B cell (primary cell): ENCODE measurements around the gene MEF2B. TPM values are rescaled to one million over a fixed set of nuclear protein-coding genes. Genes with fewer than 3 reads are reported as not detected.
A peak's percentile ranks its signal among the peaks of the same experiment; 100 is the strongest.

ENCODE experiments used
- ATAC-seq: fragments of 200-7000 bp; cut with Tn5 transposase; one replicate; pipeline ENCODE4 v1.10.0; 2021; ENCODE audit warnings: low read depth, mild to moderate bottlenecking, moderate number of reproducible peaks, moderate library complexity
- CTCF ChIA-PET: fragments of 350-600 bp; sonication (Branson Sonifier 250); formaldehyde crosslinking; loops from one replicate; lab custom pipeline; 2021; ENCODE audit warnings: antibody characterized with exemption, inconsistent platforms; lab: Charles Lee
- POLR2A ChIA-PET: fragments of 350-600 bp; sonication (Branson Sonifier 250); formaldehyde crosslinking; loops from one replicate; lab custom pipeline; 2021; ENCODE audit warnings: antibody characterized with exemption; lab: Charles Lee
- DNase-seq: peaks from one replicate; pipeline ENCODE4 v3.0.0; 2013
- H2AFZ ChIP-seq: 2 replicates; pipeline ENCODE4 v1.6.1; 2012; ENCODE audit warnings: mild to moderate bottlenecking, low read depth, low read length; ENCODE audit not compliant: insufficient read depth, poor library complexity, severe bottlenecking
- H3K27ac ChIP-seq, 2 donors: 1 replicate in 1 of 2; 2 replicates in 1 of 2; pipeline ENCODE4 v1.5.1; 2012 to 2013; ENCODE audit warnings: low read length in 2 of 2, mild to moderate bottlenecking in 2 of 2, moderate library complexity in 1 of 2
- H3K27me3 ChIP-seq, 4 experiments: fragments of 200-600 bp in 1 of 4; sonication (generic) in 1 of 4; replicated peaks in 1 of 4; 1 replicate in 2 of 4; 2 replicates in 2 of 4; pipeline versions ENCODE4 v1.6.1 to v1.7.0; 2013 to 2016; ENCODE audit warnings: low read length in 3 of 4, mild to moderate bottlenecking in 2 of 4, mixed read lengths in 1 of 4, moderate library complexity in 1 of 4; ENCODE audit not compliant: insufficient read depth in 4 of 4, control insufficient read depth in 3 of 4; ENCODE audit errors: control extremely low read depth in 1 of 4
- H3K36me3 ChIP-seq, 2 experiments: replicated peaks in 1 of 2; 1 replicate in 1 of 2; 2 replicates in 1 of 2; pipeline versions ENCODE4 v1.6.1 to v1.7.1; 2013; ENCODE audit warnings: low read length in 1 of 2; ENCODE audit not compliant: insufficient read depth in 2 of 2, control insufficient read depth in 1 of 2; ENCODE audit errors: control extremely low read depth in 1 of 2, extremely low read depth in 1 of 2
- H3K4me1 ChIP-seq, 2 donors: fragments of 200-600 bp in 1 of 2; sonication (generic) in 1 of 2; 1 replicate in 1 of 2; 2 replicates in 1 of 2; pipeline versions ENCODE4 v1.5.1 to v1.6.1; 2013 to 2017; ENCODE audit warnings: low read length in 2 of 2; ENCODE audit not compliant: control insufficient read depth in 2 of 2, insufficient read depth in 2 of 2
- H3K4me2 ChIP-seq: replicated peaks from 2 replicates; pipeline ENCODE3; 2012; ENCODE audit warnings: mild to moderate bottlenecking, low read depth, low read length; ENCODE audit not compliant: poor library complexity, severe bottlenecking
- H3K4me3 ChIP-seq, 5 experiments: fragments of 200-600 bp in 1 of 5; sonication (generic) in 1 of 5; 1 replicate in 3 of 5; 2 replicates in 2 of 5; pipeline versions ENCODE4 v1.5.1 to v1.7.0; 2011 to 2016; ENCODE audit warnings: low read length in 4 of 5, mild to moderate bottlenecking in 4 of 5, low read depth in 2 of 5, control low read depth in 1 of 5, moderate library complexity in 1 of 5; ENCODE audit not compliant: insufficient read depth in 1 of 5; ENCODE audit errors: control extremely low read depth in 1 of 5, extremely low read depth in 1 of 5
- H3K79me2 ChIP-seq: fragments of 200-600 bp; sonication (generic); one replicate; pipeline ENCODE4 v1.6.0; 2016; ENCODE audit warnings: low read length; ENCODE audit not compliant: control insufficient read depth, insufficient read depth
- H3K9ac ChIP-seq: fragments of 200-600 bp; sonication (generic); 2 replicates; pipeline ENCODE4 v1.6.1; 2017; ENCODE audit warnings: mild to moderate bottlenecking, low read length, moderate library complexity
- H3K9me3 ChIP-seq, 3 donors: one replicate each; pipeline versions ENCODE4 v1.6.1 to v1.7.1; 2013; ENCODE audit warnings: low read length in 2 of 3; ENCODE audit not compliant: control insufficient read depth in 2 of 3, insufficient read depth in 1 of 3; ENCODE audit errors: control extremely low read depth in 1 of 3
- H4K20me1 ChIP-seq: 2 replicates; pipeline ENCODE4 v1.6.0; 2012; ENCODE audit warnings: mild to moderate bottlenecking, low read length; ENCODE audit not compliant: insufficient read depth, control insufficient read depth, poor library complexity, severe bottlenecking
- H3K27ac Mint-ChIP-seq: one replicate; pipeline ENCODE4 v1.8.0; 2021; ENCODE audit warnings: mixed read lengths
- H3K27me3 Mint-ChIP-seq: one replicate; pipeline ENCODE4 v1.8.0; 2021; ENCODE audit warnings: mixed read lengths
- H3K4me1 Mint-ChIP-seq: one replicate; pipeline ENCODE4 v1.8.0; 2021; ENCODE audit warnings: mixed read lengths
- H3K4me3 Mint-ChIP-seq: one replicate; pipeline ENCODE4 v1.8.0; 2021; ENCODE audit warnings: mixed read lengths
- H3K9me3 Mint-ChIP-seq: one replicate; pipeline ENCODE4 v1.8.0; 2022; ENCODE audit warnings: mixed read lengths; ENCODE audit not compliant: insufficient read depth
- CTCF ChIP-seq: fragments of 200-600 bp; IDR thresholded peaks from one replicate; pipeline ENCODE4 v1.8.0; 2022; ENCODE audit warnings: antibody characterized with exemption, mild to moderate bottlenecking
- EZH2 ChIP-seq: IDR thresholded peaks from 2 replicates; pipeline ENCODE4 v1.6.1; 2012; ENCODE audit warnings: borderline replicate concordance, low read depth, mild to moderate bottlenecking, moderate library complexity, low read length; ENCODE audit not compliant: insufficient read depth, poor library complexity, severe bottlenecking
- WGBS: methylation state at CpG from one replicate; pipeline ENCODE4 v1.1.5; 2013; ENCODE audit warnings: missing lambda C conversion rate; ENCODE audit not compliant: insufficient coverage; 5-methylcytosine and 5-hydroxymethylcytosine counted together
- intact Hi-C: fragments of 100-400 bp; cut with micrococcal nuclease; formaldehyde crosslinking; loops from one replicate; pipeline ENCODE4 v1.10.0; 2022
- polyA plus RNA-seq: library from polyadenylated mRNA; depleted of rRNA; stranded (reverse); fragments of >200 nt; gene quantifications from 2 replicates; pipeline ENCODE4 v1.2.3, GENCODE V29; 2012
- total RNA-seq, 2 donors: library from RNA; stranded (reverse); fragments of 120-200 nt in 1 of 2; gene quantifications; 1 replicate in 1 of 2; 2 replicates in 1 of 2; pipeline versions ENCODE4 v1.2.3 to v1.2.4, GENCODE V29; 2013 to 2022

The MEF2B gene
- total and polyA plus RNA-seq, 2 donors (not counting 1 experiment from before 2014, with no cell fraction given) = 4.6 to 5.5 TPM

- ChIA-PET CTCF (interaction anchor here (0.5 to 1.3 kb wide), 8 partner anchors 10 to 57 kb away, joined by 3 to 4 read pairs (median 3); partner anchors contain the start of gene NR2C2AP), POLR2A (interaction anchor here (0.6 to 2.6 kb wide), 6 partner anchors 11 to 1787 kb away, joined by 3 to 14 read pairs (median 4); partner anchors contain the start of genes MAU2, NR2C2AP and SLC25A42)
- H3K4me3 Mint-ChIP-seq = peak within 1 kb of the TSS; percentile 97
- DNase-seq (peak; percentile 99), ATAC-seq (peak; percentile 90)
- peaks cover 28 to 42% of the 10 kb centered on the region in 2 donors for H3K4me1 ChIP-seq
- H3K36me3 ChIP-seq = peaks cover 0 to 6% of the 10 kb centered on the region in 2 experiments
- H2AFZ ChIP-seq = peak within 1 kb of the TSS; percentile 94
- intact Hi-C loops = loop anchor here (1.0 to 5.0 kb wide), 8 partner anchors 11 to 540 kb away; partner anchors contain the start of genes ARMC6, GATAD2A, MAU2 and NR2C2AP
- H3K27me3 ChIP-seq = no peaks in the 10 kb centered on the region
- WGBS = 0% methylated on average over 41 of the region's 53 CpGs
- H4K20me1 ChIP-seq = peaks cover 13% of the 10 kb centered on the region
- H3K9me3 Mint-ChIP-seq = no peaks in the 10 kb centered on the region
- TF ChIP-seq CTCF (no peak), EZH2 (no peak)
- H3K27me3 Mint-ChIP-seq = no peaks in the 10 kb centered on the region
- H3K27ac Mint-ChIP-seq = peak within 1 kb of the TSS; percentile 98
- peak within 1 kb of the TSS; percentile 69 to 99 (median 93) for H3K4me3 ChIP-seq
- H3K4me2 ChIP-seq = peak within 1 kb of the TSS; percentile 87
- H3K79me2 ChIP-seq = peaks cover 57% of the 10 kb centered on the region
- H3K9me3 ChIP-seq = no peaks in the 10 kb centered on the region
- H3K27ac ChIP-seq = peak within 1 kb of the TSS; percentile 99 to 100
- H3K9ac ChIP-seq = peak within 1 kb of the TSS; percentile 98
- peaks cover 48% of the 10 kb centered on the region for H3K4me1 Mint-ChIP-seq
Measured at GRCh38 chr19:19192078-19192882, 22.2 kb upstream of the MEF2B start, which contains the start of the genes BORCS8 and RFXANK. BORCS8 (minus strand) TSS chr19:19192152; CDS start chr19:19192117, 35 bp downstream. RFXANK (plus strand) TSS chr19:19192258; CDS start chr19:19193947, 1,689 bp downstream.
